ENCODE results near the gene ODF4.
"Not testable (repeated sequence)": the region's sequence is repeated elsewhere in the genome, so short reads cannot be mapped to it uniquely, and the experiment has no call there.

Gene ODF4

GRCh38 chr17:8369944-8370343, 30.3 kb downstream of the ODF4 start:
- DNase-seq: no peak

DNA sequence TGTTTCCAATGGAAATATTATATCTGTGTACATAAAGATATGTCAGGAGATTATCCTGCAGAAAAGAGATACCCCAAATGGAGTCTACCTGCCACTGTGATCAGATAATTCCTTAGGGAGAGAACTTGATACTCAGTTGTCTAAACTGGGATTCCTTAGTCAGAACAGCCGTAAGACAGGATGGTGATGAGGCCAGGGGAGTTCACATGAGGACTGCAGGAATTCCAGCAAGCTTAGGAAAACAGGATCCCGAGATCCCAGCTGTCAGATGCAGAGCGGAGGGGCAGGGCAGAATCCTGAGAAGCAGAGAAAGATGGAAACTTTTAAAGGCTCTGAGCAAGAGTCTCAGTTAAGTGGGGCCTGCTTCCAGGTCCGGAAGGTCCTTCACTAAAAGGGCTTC, 32.1 kb downstream of the ODF4 start:
- DNase-seq: no peak

GRCh38 chr17:8372422-8372821, 32.8 kb downstream of the ODF4 start:
- DNase-seq: no peak

GRCh38 chr17:8373856-8374255, 34.2 kb downstream of the ODF4 start:
- DNase-seq: not testable (repeated sequence)

GRCh38 chr17:8375738-8376259, 36.2 kb downstream of the ODF4 start:
- DNase-seq: no peak

GRCh38 chr17:8376271-8377067, 36.8 kb downstream of the ODF4 start, which contains the start of gene KRABD2:
KRABD2 (minus strand) TSS chr17:8376704.
- DNase-seq: peak; percentile 72 to 91

- no peak for DNase-seq
These were observed 37.8 kb downstream of the ODF4 start for GRCh38 chr17:8377422-8377821.

- DNase-seq: not testable (repeated sequence)
These were observed 38.5 kb downstream of the ODF4 start for GRCh38 chr17:8378117-8378516.

- no peak for DNase-seq
These were observed 40.4 kb downstream of the ODF4 start for GRCh38 chr17:8380049-8380448.

DNA sequence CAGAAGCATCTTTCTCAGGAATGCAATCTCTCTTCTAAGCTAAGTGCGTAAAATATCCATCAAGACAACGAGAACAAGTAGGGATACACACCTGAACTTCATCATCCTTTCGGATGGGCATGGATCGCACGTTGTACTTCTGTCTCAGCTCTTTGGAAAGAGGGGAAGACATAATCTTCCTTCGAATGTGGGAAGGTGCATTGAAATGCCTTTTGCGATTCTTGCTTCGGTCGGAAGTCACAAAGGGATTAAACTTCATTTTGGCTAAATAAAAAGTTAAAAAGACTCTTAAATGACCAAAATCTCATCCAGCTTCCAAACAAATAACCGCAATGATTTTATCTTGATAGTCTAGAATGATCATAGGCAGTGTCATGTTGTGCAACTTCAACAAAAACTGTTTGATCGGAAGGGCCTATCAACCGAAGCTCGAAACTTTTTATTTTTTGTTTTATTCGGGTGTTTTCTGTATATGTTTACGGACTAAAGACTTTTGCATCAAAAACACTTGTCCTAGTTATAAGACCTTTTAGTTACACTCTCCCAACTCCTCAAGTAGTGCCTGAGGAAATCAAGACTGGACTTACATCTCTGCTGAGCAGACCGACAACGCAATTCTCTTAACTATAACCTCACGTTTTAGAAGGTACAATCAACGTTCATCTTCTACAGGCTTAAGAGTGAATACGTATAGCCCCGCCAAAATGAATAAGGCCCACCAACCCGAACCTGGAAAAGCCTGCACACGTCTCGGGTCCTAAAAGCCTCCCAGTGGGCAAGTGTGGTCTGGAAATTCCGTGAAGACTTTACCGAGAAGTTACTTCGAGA, 42.6 kb downstream of the ODF4 start:
- no peak for DNase-seq

GRCh38 chr17:8382880-8383142, 43.2 kb downstream of the ODF4 start:
- DNase-seq: no peak

- DNase-seq: peak; percentile 98
These were observed 43.6 kb downstream of the ODF4 start, which contains the start of gene RPL26 for GRCh38 chr17:8383143-8383822. RPL26 (minus strand) TSS chr17:8383193; CDS start chr17:8382310, 883 bp downstream.

DNA sequence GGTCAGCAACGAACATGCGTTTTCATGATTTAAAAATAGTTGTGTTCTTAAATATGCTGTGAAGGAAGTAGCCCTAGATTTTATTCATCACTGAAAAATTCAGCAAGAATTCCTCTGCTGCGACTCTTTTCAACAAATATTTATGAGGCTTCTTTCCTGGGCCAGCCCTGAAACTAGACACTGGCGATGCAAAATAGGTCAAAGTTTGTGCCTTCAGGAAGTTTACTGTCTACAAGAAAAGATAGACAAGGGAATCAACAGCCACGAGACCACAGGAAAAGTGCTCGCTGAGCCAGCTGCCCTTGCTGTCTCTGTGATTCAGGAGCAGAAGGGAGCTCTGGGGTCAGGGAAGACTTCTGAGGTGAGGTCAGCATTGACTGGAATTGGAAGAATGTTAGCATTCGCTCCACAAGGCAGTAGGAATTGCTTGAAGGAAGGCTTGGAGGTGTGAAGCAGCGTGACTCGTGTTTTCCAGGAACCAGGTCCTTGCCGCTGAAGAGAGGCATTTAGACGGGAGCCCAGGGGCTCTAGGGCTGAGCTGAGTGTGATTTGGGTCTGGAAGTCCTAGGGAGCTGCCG, 45.2 kb downstream of the ODF4 start:
- no peak for DNase-seq

- DNase-seq: no peak
These were observed 47.2 kb downstream of the ODF4 start for GRCh38 chr17:8386841-8387240.

DNA sequence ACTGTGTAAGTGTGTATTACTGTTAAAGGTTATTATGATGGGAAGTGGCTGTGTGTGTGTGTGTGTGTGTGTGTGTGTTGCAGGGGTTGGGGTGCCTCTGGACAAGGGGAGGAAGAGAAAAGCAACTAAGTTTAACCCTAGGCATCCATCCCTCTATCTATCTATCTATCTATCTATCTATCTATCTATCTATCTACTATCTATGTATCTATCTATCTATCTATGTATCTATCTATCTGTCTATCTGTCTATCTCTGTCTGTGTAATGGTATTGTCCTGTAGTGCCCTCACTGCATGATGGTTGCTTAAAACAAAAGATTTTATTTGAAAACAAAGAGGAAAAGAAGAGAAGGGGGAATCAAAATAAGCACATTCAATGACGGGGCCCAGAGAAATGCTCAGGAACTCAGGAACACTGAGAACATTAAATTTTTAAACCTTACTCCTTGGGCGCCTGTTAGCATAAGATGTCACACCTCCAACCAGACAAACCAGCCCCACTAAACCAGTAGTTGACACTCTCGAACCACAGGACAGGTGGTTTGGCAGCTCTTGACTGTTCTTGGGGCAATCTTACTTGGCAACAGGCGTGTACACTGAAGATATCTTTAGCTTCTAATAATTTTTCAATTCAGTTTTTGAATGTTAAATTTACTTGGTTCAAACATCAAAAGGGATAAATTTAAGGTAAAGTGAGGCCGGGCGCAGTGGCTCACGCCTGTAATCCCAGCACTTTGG, 48.4 kb downstream of the ODF4 start:
- no peak for DNase-seq

GRCh38 chr17:8391711-8392110, 52.1 kb downstream of the ODF4 start:
- DNase-seq: no peak

- no peak for DNase-seq
These were observed 52.6 kb downstream of the ODF4 start for GRCh38 chr17:8392274-8392673.

GRCh38 chr17:8392674-8393469, 53.2 kb downstream of the ODF4 start:
- DNase-seq: no peak

- no peak for DNase-seq
These were observed 54.0 kb downstream of the ODF4 start for GRCh38 chr17:8393470-8394231.

- DNase-seq: not testable (repeated sequence)
These were observed 54.9 kb downstream of the ODF4 start for GRCh38 chr17:8394497-8394896.
